Activated naive CD8-positive, alpha-beta T cell treated with anti-CD3 and anti-CD28 coated beads, Interleukin-2, amount 50 U/mL, for 16 hours (primary cell): ENCODE results near the gene WBP1L.
"Not testable (repeated sequence)": the region's sequence is repeated elsewhere in the genome, so short reads cannot be mapped to it uniquely, and the experiment has no call there.

Experiments used
- DNase-seq: peaks from one replicate; pipeline ENCODE4 v3.0.0-alpha.2; 2020; ENCODE audit warnings: low read depth, low spot score

Gene WBP1L

DNA sequence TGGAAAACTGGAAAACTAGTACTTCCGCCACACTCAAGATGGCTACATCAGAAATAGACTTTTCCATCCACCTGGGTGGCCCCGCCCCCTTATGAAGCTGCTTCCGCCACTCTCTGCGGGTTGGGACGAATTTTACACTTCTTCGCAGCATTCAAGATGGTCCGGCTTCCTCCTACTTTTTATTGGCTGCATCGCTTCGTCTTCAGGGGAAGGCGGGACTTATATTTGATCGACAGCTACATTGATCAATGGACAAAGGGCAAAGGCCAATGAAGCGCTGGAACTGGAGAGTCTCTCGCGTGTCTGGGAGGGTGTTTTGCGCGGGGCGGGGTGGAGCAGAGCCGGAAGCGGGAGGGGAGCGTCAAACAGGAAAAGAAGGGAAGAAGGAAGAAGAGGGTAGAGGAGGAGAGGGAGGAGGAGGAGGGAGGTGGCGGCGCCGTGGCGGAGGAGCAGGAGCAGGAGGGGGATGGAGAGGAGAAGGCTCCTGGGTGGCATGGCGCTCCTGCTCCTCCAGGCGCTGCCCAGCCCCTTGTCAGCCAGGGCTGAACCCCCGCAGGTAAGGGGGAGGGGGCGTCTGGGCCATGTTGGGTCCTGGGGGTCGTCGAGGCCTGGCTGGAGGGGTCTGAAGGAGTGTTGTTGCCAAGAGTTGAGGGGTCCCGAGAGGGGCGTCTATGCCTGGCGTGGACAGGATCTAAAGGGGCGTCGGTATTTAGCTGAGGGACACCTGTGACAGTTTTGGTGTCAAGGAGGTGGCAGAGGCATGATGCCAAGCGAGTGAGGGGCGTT lies at the start of gene WBP1L:
WBP1L (plus strand) TSS at position 361 of the 786 bp plus-strand sequence; CDS start at position 467, 106 bp downstream.
- DNase-seq = peak; percentile 90

DNA sequence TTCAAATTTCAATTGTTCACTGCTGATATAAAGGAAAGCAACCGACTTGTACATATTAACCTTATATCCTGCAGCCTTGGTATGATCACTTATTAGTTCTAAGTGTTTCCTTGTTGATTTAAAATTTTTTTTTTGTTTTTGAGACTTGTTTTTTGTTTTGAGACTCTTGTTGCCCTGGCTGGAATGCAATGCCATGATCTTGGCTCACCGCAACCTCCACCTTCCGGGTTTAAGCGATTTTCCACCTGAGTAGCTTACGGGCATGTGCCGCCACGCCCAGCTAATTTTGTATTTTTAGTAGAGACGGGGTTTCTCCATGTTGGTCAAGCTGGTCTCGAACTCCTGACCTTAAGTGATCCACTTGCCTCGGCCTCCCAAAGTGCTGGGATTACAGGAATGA lies 48.3 kb upstream of the WBP1L start:
- DNase-seq = not testable (repeated sequence)

DNA sequence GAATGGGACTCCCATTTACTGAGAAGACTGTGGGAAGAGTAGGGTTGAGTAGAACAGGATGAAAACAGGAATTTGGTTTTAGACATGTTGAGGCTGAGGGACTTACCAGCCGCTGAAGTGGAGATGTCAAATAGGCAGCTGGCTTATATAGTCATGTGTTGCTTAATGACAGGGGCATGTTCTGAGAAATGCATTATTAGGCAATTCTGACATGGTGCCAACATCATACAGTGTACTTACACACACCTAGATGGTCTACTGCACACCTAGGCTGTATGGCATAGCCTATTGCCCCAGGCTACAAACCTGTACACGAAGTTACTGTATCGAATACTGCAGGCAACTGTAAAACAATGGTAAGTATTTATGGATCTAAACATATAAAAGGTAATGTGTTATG lies 47.0 kb upstream of the WBP1L start:
- DNase-seq = no peak

DNA sequence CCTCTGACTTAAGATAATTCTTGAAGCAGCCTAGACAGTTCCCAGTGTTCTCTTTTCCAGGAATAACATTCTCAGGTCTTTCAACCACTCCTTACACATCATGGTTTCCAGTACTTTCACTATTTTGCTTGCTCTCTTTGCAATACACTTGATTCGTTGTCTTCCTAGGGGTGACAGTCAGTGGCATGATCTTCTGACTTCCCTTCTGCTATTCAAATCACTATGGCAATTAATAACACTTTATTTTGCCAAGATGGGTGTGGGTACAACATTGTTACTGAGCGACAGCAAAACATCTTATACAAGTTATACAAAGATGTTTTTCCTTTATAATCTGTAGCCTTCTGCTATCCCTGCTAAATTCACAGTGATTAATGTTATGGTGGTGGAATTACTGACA lies 44.9 kb upstream of the WBP1L start:
- no peak for DNase-seq

DNA sequence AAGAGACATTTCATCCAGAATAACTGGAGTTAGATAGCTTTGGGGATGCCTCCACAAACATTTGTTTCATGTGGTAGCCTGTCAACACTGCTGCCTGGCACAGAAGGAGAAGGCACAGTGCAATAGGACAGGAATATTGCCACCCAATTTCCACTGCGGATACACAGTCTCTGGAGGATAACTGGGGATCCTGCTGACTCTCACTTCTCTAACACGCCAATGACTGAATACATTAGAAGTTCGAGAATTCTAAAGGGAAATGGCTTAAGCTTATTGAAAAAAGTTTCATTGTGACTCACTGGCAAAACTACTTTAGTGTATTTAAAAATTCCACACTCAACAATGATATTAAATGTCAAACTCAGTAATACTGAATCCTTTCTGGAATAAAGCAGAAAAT lies 42.5 kb upstream of the WBP1L start:
- DNase-seq = no peak

DNA sequence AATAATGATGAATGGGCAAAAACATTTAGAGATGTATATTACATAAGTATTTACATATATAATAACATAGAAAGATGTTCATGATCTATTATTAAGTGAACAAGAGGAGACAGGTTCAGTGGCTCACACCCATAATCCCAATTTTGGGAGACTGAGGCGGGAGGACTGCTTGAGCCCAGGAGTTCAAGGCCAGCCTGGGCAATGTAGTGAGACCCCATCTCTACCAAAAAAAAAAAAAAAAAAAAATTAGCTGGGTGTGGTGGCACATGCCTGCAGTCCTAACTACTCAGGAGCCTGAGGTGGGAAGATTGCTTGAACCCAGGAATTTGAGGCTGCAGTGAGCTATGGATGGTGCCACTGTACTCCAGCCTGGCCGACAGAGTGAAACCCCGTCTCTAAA lies 42.0 kb upstream of the WBP1L start:
- DNase-seq = no peak

DNA sequence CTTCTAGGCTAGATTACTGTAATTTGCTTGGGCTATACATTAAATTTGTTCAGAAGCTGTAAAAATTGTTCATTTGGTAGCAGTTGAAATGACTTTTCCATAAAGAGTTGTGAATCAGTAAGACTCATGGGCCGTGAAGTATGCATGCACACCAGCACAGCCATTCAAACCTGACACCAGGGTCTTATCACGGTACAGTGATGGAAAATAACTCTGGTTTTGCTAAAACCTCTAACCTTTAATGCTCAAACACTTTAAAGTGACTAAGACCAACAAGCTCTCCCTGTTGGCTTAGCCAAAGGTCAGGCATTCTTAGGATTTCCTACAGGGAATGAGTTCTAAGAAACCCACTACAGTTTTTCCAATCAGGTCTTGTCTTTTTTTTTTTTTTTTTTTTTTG lies 41.0 kb upstream of the WBP1L start:
- DNase-seq = no peak

DNA sequence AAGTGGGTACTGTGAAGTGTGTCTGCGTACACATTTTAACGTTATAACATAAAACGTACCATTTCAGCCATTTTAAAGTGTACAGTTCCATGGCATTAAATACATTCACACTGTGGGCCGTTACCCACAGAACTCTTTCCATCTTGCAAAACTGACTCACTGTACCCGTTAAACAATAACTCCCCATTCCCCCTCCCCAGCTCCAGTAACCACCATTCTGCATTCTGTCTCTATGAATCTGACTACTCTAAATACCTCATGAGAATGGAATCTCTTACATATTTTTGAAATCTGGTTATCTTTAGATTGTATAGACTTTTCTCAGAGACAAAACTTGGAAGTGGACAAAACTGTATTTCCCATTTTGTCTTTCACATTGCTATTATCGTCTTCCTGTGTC lies 38.8 kb upstream of the WBP1L start:
- no peak for DNase-seq

DNA sequence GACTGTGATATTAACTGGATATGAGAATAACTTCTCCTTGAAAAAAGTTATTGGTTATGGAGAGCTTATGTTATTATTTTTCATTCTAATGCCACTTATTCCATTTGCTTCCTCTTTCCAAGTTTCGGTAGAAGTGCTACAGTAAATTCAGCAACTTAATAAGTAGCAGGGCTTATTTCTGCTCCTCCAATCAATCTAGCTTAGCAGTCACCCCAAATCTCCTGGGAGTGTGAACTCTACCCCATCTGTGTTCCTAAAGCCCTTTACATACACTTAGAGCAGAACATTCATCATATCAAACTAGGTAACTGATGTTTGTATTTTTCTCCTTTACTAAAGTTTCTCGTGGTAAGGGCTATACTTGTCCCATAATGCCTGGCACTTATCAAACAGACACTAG lies 38.2 kb upstream of the WBP1L start:
- DNase-seq = no peak

DNA sequence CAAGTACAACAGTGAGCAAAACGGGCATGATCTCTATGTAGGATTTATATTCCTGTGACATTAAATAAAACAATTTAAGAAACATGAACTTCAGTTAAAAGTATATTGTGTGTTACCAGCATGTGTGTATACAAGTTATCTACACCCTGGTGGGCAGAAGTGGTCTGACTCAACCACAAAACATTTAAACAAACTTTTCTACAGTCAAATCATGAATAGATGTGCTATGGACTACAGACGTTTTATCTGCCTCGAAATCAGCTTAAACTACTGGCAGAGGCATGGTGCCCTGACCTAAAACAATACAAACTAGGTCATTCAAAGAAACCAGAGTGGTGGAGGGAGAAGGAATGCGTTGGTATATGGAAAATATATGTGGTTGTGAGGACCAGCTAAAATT lies 33.1 kb upstream of the WBP1L start:
- no peak for DNase-seq

DNA sequence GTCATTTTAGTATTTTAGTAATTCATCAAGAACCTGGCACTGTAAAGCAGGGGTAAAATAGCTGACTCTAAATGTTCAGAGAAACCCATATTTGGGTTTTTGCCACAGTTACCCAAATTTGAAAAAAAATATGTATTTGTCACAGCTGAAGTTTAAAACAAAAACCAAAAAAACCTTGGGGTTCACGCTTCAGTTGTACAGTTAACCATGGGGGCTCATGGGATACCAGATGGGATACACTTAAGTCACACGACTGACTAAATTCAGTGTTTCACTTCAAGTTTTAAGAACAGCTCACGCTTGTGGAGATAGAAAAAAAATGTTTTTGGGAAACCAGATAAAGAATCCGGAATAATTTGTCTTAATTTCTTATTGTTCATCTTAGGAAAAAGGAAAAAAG lies 31.7 kb upstream of the WBP1L start:
- DNase-seq = no peak

DNA sequence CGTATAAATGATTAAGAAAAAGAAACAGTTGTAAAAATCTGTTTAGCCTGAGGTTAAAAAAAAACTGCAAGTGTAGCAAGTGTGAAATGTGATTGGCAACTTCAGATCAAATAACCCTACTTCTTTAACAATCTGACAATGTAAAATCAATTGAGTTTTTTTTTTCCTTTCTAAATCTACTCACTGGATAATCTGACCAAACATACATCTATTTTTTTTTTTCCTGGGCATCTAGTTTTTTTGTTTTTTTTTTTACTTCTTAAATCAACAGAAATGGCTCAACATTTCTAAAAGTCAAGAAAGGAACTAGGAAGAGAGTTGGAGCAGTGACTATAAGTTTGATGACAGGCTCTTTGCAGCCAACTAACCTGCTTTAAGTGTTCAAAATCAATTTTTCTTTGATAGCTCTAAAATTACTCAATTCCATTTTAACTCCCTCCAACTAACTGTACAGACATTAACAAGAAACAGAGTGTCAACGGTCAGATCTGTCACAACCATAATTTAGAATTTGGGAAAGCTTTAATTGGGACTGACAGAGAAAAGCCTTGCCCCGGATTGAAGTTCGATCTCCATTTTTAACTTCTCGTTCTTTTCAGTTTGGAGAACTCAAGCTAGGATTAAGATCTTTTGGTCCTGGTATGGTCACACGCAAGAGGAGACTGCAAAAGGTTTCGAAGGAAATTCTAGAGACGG lies 30.8 kb upstream of the WBP1L start:
- no peak for DNase-seq

DNA sequence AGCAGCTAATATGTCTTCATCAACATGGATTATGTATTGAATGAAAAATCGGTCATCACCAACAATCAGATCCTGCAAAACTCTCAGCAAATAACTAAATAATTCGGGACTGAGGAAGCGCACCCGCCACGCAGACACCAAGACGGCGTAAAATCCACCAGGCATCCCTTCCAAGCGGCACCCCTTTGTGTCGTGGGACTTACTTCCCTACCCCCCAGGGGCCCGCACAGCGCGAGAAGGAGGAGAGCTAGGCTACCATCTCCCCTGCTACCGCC lies 30.3 kb upstream of the WBP1L start:
- peak; percentile 47 for DNase-seq

DNA sequence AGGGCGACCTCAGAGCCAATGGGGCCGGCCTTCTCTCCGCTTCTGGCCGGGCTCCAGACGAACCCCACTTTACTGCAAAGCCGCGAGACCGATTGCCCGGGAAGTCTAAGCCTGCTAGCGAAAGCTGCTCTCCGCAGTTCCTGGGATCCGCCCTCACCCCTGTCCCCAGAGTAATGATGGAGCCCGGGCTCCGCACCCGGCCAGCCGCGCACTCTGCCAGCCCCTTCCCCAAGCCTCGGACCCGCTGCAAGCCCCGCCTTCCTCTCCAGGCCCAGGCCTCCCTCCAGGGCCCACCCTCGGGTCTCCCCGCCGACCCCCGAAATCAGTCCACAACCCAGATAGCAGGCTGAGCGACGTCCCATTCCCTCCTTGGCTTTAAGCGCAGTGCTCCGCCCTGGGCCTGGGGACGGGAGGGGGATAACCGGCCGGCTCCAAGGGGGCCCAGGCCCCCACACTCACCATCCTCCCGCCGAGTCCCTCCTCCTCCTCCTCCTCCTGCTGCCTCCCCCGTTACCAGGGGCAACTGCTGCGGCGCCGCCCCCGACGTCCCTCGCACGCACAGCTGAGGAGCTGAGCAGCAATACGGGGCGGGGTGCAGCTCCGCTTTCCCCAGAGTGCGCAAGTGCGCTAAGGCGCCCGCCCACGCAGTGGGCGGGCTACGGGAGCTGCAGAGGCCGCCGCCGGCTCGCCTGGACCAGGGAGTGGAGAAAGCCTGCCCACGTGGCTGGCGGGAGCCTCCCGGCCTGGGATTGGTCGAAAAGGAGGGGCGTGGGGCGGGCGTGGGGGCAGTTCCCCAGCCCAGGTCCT lies 29.7 kb upstream of the WBP1L start, which contains the start of gene ARL3:
ARL3 (minus strand) TSS at position 584 of the 807 bp plus-strand sequence; CDS start at position 462, 122 bp downstream.
- DNase-seq = peak; percentile 90

DNA sequence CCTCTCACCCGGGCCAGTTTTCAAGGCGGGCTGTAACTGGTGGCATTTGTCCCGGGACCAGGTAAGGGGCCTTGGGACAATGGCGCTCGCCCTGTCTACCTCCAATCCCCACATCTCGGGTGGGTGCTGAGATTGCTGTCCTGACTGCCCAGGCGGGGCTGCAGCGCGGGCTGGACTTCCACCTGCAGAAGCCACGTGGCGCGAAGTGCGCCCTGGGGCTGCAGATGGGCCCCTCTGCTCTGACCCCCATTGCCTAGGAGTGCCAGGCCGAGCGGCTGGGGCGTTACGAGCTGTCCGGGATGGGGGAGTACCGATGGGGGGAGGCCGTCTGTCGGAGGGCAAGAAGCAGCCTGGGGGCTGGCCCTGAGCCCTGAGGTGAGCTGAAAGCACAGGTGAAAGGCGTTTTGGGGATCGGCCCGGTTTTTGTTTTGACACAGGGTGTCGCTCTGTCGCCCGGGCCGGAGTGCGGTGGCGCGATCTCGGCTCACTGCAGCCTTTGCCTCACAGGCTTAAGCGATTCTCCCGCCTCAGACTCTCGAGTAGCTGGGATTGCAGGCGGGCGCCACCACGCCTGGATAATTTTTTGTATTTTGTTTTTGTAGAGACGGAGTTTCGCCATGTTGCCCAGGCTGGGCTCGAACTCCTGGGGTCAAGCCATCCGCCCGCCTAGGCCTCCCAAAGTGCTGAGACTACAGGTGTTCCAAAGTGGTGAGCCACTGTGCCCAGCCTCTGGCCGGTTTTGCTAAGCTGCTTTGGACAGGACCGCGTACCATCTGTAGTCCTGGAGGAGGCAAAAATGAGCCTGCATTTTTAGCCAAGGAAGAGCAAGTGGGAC lies 28.9 kb upstream of the WBP1L start, which contains the start of gene SFXN2:
SFXN2 (plus strand) TSS at position 16 of the 835 bp plus-strand sequence. CDS start 12,001 bp downstream, outside the sequence.
- DNase-seq = peak; percentile 1

DNA sequence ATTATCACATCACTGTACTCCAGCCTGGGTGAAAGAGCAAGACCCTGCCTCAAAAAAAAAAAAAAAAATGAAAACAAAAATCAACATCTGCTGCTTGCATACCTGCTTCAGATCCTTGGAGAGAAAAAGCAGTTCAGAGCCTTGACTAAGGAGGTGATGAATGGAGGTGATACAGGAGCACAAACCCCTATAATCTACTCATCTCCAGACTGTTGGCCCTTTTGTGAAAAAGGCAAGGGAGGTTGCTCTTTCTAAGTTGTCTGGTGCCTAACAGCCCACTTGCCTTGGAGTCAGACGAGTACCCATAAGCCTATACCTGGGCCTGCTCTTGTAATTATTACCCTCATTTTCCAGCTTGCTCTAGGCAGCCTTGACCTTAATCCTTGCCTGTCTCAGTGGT lies 27.9 kb upstream of the WBP1L start:
- no peak for DNase-seq

DNA sequence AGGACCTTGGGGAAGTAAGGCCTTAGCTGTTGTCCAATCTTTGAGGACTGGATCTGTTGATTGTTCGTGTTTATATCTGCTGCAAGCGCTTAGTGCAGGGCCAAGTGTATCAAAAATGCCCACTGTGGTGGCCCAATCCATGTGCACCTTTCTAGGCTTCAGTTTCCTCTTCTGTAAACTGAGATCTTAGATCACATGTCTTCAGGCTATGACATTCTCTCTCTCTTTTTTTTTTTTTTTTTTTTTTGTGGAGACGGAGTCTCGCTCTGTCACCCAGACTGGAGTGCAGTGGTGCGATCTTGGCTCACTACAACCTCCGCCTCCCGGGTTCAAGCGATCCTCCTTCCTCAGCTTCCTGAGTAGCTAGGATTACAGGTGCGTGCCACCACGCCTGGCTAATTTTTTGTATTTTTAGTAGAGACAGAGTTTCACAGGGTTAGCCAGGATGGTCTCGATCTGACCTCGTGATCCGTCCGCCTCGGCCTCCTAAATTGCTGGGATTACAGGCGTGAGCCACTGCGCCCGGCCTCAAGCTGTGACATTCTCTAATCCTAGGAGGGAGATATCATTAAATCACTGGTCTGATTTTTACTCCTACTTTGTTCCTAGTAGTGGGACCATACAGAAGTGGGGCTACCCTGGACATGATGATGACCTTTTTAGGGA lies 26.7 kb upstream of the WBP1L start:
- DNase-seq = not testable (repeated sequence)

DNA sequence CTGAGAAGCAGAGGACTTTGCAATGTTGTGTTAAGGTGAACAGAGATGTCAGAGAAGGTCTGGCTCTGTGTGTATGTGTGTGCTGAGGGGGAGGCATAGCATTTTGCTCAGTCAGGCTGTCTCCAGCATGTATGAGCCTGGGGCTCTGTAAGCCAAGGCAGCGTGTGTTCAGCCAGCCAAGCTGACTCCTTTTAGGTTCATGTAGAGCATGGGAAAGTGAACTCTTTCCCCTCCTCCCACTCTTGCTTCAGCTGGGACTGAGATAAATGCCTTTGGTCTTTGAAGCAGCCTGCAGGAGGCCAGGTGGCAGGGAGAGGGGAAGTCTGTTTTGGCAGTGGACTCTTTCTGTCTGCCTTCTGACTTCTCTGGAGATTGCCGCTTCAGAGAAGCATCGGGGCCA lies 25.5 kb upstream of the WBP1L start:
- no peak for DNase-seq

DNA sequence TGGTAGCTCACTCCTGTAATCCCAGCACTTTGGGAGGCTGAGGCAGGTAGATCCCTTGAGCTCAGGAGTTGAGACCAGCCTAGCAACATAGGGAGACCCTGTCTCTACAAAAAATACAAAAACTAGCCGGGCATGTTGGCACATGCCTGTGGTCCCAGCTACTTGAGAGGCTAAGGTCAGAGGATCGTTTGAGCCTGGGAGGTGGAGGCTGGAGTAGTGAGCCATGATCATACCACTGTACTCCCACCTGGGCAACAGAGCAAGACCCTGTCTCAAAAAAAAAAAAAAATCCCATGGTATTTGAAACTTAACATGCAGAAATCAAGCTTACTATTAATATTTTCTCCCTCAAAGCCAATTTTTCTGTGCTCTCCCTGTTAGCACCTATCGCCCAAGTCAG lies 23.4 kb upstream of the WBP1L start:
- DNase-seq = no peak

DNA sequence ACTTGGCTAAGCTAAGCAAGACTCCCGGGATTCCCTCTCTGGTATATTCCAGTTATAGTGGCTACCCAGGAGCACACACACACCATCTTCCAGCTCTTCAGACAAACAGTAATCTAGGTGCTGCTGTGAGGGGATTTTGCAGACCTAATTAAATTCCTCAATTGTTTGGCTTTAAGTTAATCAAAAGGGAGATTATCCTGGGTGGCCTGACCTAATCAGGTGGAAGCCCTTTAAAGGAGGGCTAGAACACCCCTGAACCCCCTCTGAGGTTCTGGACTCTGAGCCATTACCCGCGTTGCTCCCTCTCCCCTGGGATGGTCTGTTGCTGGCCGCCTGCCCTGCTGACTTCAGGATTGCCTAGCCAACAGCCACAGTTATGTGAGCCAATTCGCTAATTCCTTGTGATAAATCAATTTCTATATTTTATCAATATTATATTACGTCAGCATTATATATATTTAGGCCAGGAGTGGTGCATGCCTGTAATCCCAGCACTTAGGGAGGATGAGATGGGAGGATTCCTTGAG lies 22.9 kb upstream of the WBP1L start:
- no peak for DNase-seq

DNA sequence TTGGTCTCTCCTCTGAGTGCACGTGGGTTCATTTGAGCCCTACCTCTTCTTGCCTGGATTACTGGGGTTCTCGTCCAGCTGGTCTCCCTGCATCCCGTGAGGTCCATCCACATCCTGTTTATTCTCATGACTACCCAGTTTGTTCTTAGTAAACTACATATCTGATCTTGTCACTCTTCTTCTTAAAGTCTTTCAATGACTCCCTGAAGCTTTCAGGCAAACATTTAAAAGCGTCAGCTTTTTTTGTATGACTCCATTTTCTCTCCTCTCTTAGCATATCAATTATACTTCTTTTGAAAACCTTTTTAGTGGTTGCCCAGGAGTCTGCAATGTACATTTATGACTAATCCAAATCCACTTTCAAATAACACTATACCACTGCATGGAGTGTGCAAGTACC lies 21.8 kb upstream of the WBP1L start:
- DNase-seq = no peak
